ENCODE data around the gene KCNK1. TPM values are rescaled to one million over a fixed set of nuclear protein-coding genes. Genes with fewer than 3 reads are reported as not detected.
A peak's percentile ranks its signal among the peaks of the same experiment; 100 is the strongest.

KCNK1 gene
- polyA plus RNA-seq, 1 of the 3 experiments (the other 2 are of a cell fraction) = 10.6 TPM

- no peak overlapping the region for H3K9ac ChIP-seq
- 66% methylated on average over 8 of the region's 8 CpGs for WGBS (ENCODE audit: low lambda C conversion rate)
- DNase-seq = no peak
- no peaks in the 10 kb centered on the region for H3K36me3 ChIP-seq (replicated peaks in 1 of 2; ENCODE audit: control insufficient read depth in 1 of 2, insufficient read depth in 2 of 2, low read length in 1 of 2)
- no peaks in the 10 kb centered on the region for H3K9me2 ChIP-seq
- H3F3A ChIP-seq (replicated peaks; ENCODE audit: insufficient read depth) = no peaks in the 10 kb centered on the region
- H4K20me1 ChIP-seq (ENCODE audit: insufficient read depth) = no peaks in the 10 kb centered on the region
- no peaks in the 10 kb centered on the region for H3K27me3 ChIP-seq (ENCODE audit: insufficient read depth)
- H2AFZ ChIP-seq (ENCODE audit: low read depth) = no peak overlapping the region
- H3K4me1 ChIP-seq (ENCODE audit: control insufficient read depth in 1 of 2, insufficient read depth in 2 of 2, low read depth in 1 of 2, low read length in 1 of 2) = peaks cover 0 to 5% of the 10 kb centered on the region in 2 experiments; a peak in 3 of 4 replicates
- H3K4me3 ChIP-seq (ENCODE audit: low read depth in 2 of 2, low read length in 1 of 2) = no peak overlapping the region
- H3K27ac ChIP-seq (ENCODE audit: low read depth in 2 of 2, low read length in 1 of 2) = peak overlapping the region in 1 of 2 experiments; percentile 23; a peak in 1 of 4 replicates
- H3K9me3 ChIP-seq = no peaks in the 10 kb centered on the region
- no peaks in the 10 kb centered on the region for H3K79me2 ChIP-seq (ENCODE audit: insufficient read depth)
- no peak overlapping the region for H3K4me2 ChIP-seq
- ChIA-PET CTCF (interaction anchor here (0.9 kb wide), 1 partner anchor 11 kb away, joined by 3 read pairs; no protein-coding TSS in a partner anchor), POLR2A (no interaction called here)
- TF ChIP-seq TAF1 (IDR thresholded peaks at IDR 0.05; ENCODE audit: borderline replicate concordance, low read depth, low read length) (no peak), NRF1 (IDR thresholded peaks at IDR 0.05; ENCODE audit: low read depth, low read length) (no peak), REST (IDR thresholded peaks at IDR 0.05; ENCODE audit: low read depth, low read length) (no peak), ZBTB33 (IDR thresholded peaks at IDR 0.05; ENCODE audit: borderline replicate concordance, low read depth) (no peak), GABPA (IDR thresholded peaks at IDR 0.05; ENCODE audit: low read depth) (no peak), PBX3 (IDR thresholded peaks at IDR 0.05) (peak; percentile 30; the same call in 1 of the 2 replicates), FOSL2 (IDR thresholded peaks at IDR 0.05; ENCODE audit: borderline replicate concordance, low read depth) (no peak), FOXM1 (IDR thresholded peaks at IDR 0.05; ENCODE audit: low read depth) (no peak), GATA2 (CRISPR knock-in tag; IDR thresholded peaks at IDR 0.05) (no peak), RAD21 (IDR thresholded peaks at IDR 0.05; ENCODE audit: low read length) (no peak), EP300 (IDR thresholded peaks at IDR 0.05; ENCODE audit: borderline replicate concordance in 1 of 2, low read depth in 1 of 2, low read length in 1 of 2) (0 out of 4 replicates have a peak, but pooled peaks of 1 of the 2 experiments have one; percentile 13), TCF12 (IDR thresholded peaks at IDR 0.05) (peak; percentile 35; the same call in 1 of the 2 replicates), FOXJ3 (CRISPR knock-in tag; IDR thresholded peaks at IDR 0.05) (no peak), SMC3 (IDR thresholded peaks at IDR 0.05; ENCODE audit: low read depth, low read length) (no peak), USF1 (IDR thresholded peaks at IDR 0.05; ENCODE audit: borderline replicate concordance, low read depth) (no peak), MXI1 (IDR thresholded peaks at IDR 0.05; ENCODE audit: low read depth, low read length) (no peak), MEF2A (IDR thresholded peaks at IDR 0.05; ENCODE audit: borderline replicate concordance, low read depth) (no peak), POLR2AphosphoS5 (IDR thresholded peaks at IDR 0.05; ENCODE audit: low read depth, low read length) (no peak; the same call in 1 of the 2 replicates), YY1 (IDR thresholded peaks at IDR 0.05; ENCODE audit: low read depth) (no peak), MAX (IDR thresholded peaks at IDR 0.05; ENCODE audit: low read depth) (no peak), JUND (IDR thresholded peaks at IDR 0.05) (peak; percentile 23; the same call in 1 of the 2 replicates), CTCF (IDR thresholded peaks at IDR 0.05) (no peak), TEAD4 (IDR thresholded peaks at IDR 0.05; ENCODE audit: borderline replicate concordance, insufficient read depth) (peak; percentile 46; the same call in 1 of the 2 replicates), SIN3A (IDR thresholded peaks at IDR 0.05; ENCODE audit: borderline replicate concordance, low read depth, low read length) (no peak)
Observed at GRCh38 chr1:233662575-233663304, 48.8 kb downstream of the KCNK1 start.
